ENCODE measurements around the gene NLRP5. TPM values are rescaled to one million over a fixed set of nuclear protein-coding genes. Genes with fewer than 3 reads are reported as not detected.

NLRP5 gene
- total RNA-seq, 1 experiment from 2014 or later: not detected

GRCh38 chr19:55958356-55958755 lies 28.2 kb upstream of the NLRP5 start:
- no peak overlapping the region for H3K27ac ChIP-seq (ENCODE audit: low read length)
- intact Hi-C loops (cut with micrococcal nuclease; ENCODE audit: unreplicated experiment): no loop called here
- no TSS peak for BruUV-seq (replicated peaks)
- no peak overlapping the region for H3K4me3 ChIP-seq (ENCODE audit: low read depth in 2 of 2, low read length in 2 of 2)
- TF ChIP-seq TCF7L2 (IDR thresholded peaks at IDR 0.05; ENCODE audit: low read depth, low read length) (no peak), REST (IDR thresholded peaks at IDR 0.05; ENCODE audit: insufficient read depth in 1 of 2, low read depth in 2 of 2, low read length in 1 of 2) (no peak), SIN3A (IDR thresholded peaks at IDR 0.05; ENCODE audit: borderline replicate concordance, insufficient read depth, low read depth, low read length) (no peak), CTCF (IDR thresholded peaks at IDR 0.05) (no peak), POLR2AphosphoS5 (IDR thresholded peaks at IDR 0.05; ENCODE audit: low read depth, low read length) (no peak; the same call in 1 of the 2 replicates)
- CTCF ChIA-PET: no interaction called here
- DNase-seq (ENCODE audit: low read depth, low spot score) (peak; percentile 57), ATAC-seq (peak; percentile 93)
- H3K9me3 ChIP-seq (ENCODE audit: control insufficient read depth, insufficient read depth, low read depth, low read length): no peaks in the 10 kb centered on the region
- in situ Hi-C loops (cut with HindIII; ENCODE audit: low pct_unique_long_range_greater_than_20kb, low sequenced_read_pairs): no loop called here
- no peaks in the 10 kb centered on the region for H3K36me3 ChIP-seq (ENCODE audit: control insufficient read depth, insufficient read depth, low read length)
- peaks cover 7% of the 10 kb centered on the region for H3K4me1 ChIP-seq (ENCODE audit: control insufficient read depth, insufficient read depth, low read length)
- H3K27me3 ChIP-seq (ENCODE audit: control insufficient read depth, insufficient read depth, low read length): no peaks in the 10 kb centered on the region
- POLR2A ChIA-PET: no interaction called here

- BruUV-seq (replicated peaks): no TSS peak
- intact Hi-C loops (cut with micrococcal nuclease; ENCODE audit: unreplicated experiment) (no loop called here), in situ Hi-C loops (cut with HindIII; ENCODE audit: low pct_unique_long_range_greater_than_20kb, low sequenced_read_pairs) (no loop called here)
- DNase-seq (ENCODE audit: low read depth, low spot score) (no peak), ATAC-seq (no peak)
- CTCF ChIA-PET: no interaction called here
- Histone ChIP-seq H3K4me3 (ENCODE audit: low read depth in 2 of 2, low read length in 2 of 2) (no peak overlapping the region), H3K27me3 (ENCODE audit: control insufficient read depth, insufficient read depth, low read length) (no peaks in the 10 kb centered on the region), H3K4me1 (ENCODE audit: control insufficient read depth, insufficient read depth, low read length) (peaks cover 7% of the 10 kb centered on the region), H3K36me3 (ENCODE audit: control insufficient read depth, insufficient read depth, low read length) (no peaks in the 10 kb centered on the region), H3K9me3 (ENCODE audit: control insufficient read depth, insufficient read depth, low read depth, low read length) (no peaks in the 10 kb centered on the region), H3K27ac (ENCODE audit: low read length) (no peak overlapping the region)
- TF ChIP-seq POLR2AphosphoS5 (IDR thresholded peaks at IDR 0.05; ENCODE audit: low read depth, low read length) (no peak), TCF7L2 (IDR thresholded peaks at IDR 0.05; ENCODE audit: low read depth, low read length) (no peak)
- POLR2A ChIA-PET: no interaction called here
Measured at GRCh38 chr19:55959996-55960675, 26.4 kb upstream of the NLRP5 start.

GRCh38 chr19:55962186-55962585 lies 24.4 kb upstream of the NLRP5 start:
- POLR2A ChIA-PET: interaction anchor here (0.6 kb wide), 1 partner anchor 352 kb away, joined by 3 read pairs; the partner anchor contains the start of gene ZSCAN5A
- BruUV-seq (replicated peaks): no TSS peak
- CTCF ChIA-PET: interaction anchor here (0.7 to 0.8 kb wide), 2 partner anchors 105 to 387 kb away, joined by 3 read pairs; no protein-coding TSS in a partner anchor
- Histone ChIP-seq H3K27me3 (ENCODE audit: control insufficient read depth, insufficient read depth, low read length) (no peaks in the 10 kb centered on the region), H3K27ac (ENCODE audit: low read length) (no peak overlapping the region), H3K36me3 (ENCODE audit: control insufficient read depth, insufficient read depth, low read length) (no peaks in the 10 kb centered on the region), H3K4me3 (ENCODE audit: low read depth in 2 of 2, low read length in 2 of 2) (no peak overlapping the region), H3K9me3 (ENCODE audit: control insufficient read depth, insufficient read depth, low read depth, low read length) (no peaks in the 10 kb centered on the region), H3K4me1 (ENCODE audit: control insufficient read depth, insufficient read depth, low read length) (peaks cover 7% of the 10 kb centered on the region)
- in situ Hi-C loops (cut with HindIII; ENCODE audit: low pct_unique_long_range_greater_than_20kb, low sequenced_read_pairs) (no loop called here), intact Hi-C loops (cut with micrococcal nuclease; ENCODE audit: unreplicated experiment) (no loop called here)
- DNase-seq (ENCODE audit: low read depth, low spot score) (no peak), ATAC-seq (no peak)
- TF ChIP-seq POLR2AphosphoS5 (IDR thresholded peaks at IDR 0.05; ENCODE audit: low read depth, low read length) (no peak), CTCF (IDR thresholded peaks at IDR 0.05) (no peak), TCF7L2 (IDR thresholded peaks at IDR 0.05; ENCODE audit: low read depth, low read length) (no peak), REST (IDR thresholded peaks at IDR 0.05; ENCODE audit: insufficient read depth in 1 of 2, low read depth in 2 of 2, low read length in 1 of 2) (no peak), SIN3A (IDR thresholded peaks at IDR 0.05; ENCODE audit: borderline replicate concordance, insufficient read depth, low read depth, low read length) (no peak)
